Keratinocyte (primary cell): Measurements from ENCODE around the gene NRBP1. TPM values are rescaled to one million over a fixed set of nuclear protein-coding genes. Genes with fewer than 3 reads are reported as not detected.
A peak's percentile ranks its signal among the peaks of the same experiment; 100 is the strongest.

Source experiments
- DNase-seq: peaks from one replicate; pipeline ENCODE4 v3.0.0-alpha.2; 2011; ENCODE audit warnings: low read depth, missing footprints, low spot score
- FAIRE-seq: peaks from 2 replicates; lab custom pipeline; 2011; peaks lifted over from hg19 to GRCh38; lab: Jason Lieb, UNC
- H2AFZ ChIP-seq: 2 replicates; pipeline ENCODE4 v1.6.0; 2012; ENCODE audit warnings: low read length, control low read depth, inconsistent platforms; ENCODE audit not compliant: control insufficient read depth
- H3K27ac ChIP-seq: 2 replicates; pipeline ENCODE4 v1.5.1; 2011; ENCODE audit warnings: low read length; ENCODE audit not compliant: control insufficient read depth, insufficient read depth
- H3K27me3 ChIP-seq: 3 replicates; pipeline ENCODE4 v1.6.0; 2011; ENCODE audit warnings: low read length; ENCODE audit not compliant: control insufficient read depth, insufficient read depth; ENCODE audit errors: extremely low read depth
- H3K36me3 ChIP-seq, 2 experiments: 2 replicates in 1 of 2; 3 replicates in 1 of 2; pipeline ENCODE4 v1.5.1; 2011; ENCODE audit warnings: low read length in 2 of 2, mild to moderate bottlenecking in 1 of 2; ENCODE audit not compliant: control insufficient read depth in 2 of 2, insufficient read depth in 2 of 2; ENCODE audit errors: extremely low read depth in 1 of 2
- H3K4me1 ChIP-seq: 3 replicates; pipeline ENCODE4 v1.5.1; 2011; ENCODE audit warnings: low read length; ENCODE audit not compliant: control insufficient read depth, insufficient read depth; ENCODE audit errors: extremely low read depth
- H3K4me2 ChIP-seq: 3 replicates; pipeline ENCODE4 v1.6.0; 2011; ENCODE audit warnings: low read depth, low read length; ENCODE audit not compliant: control insufficient read depth, insufficient read depth; ENCODE audit errors: extremely low read depth
- H3K4me3 ChIP-seq, 3 experiments: fragments of 200-600 bp in 1 of 3; sonication (generic) in 1 of 3; 2 replicates in 2 of 3; 3 replicates in 1 of 3; pipeline ENCODE4 v1.5.1; 2011 to 2016; ENCODE audit warnings: low read length in 3 of 3, mild to moderate bottlenecking in 3 of 3, control low read depth in 2 of 3, inconsistent platforms in 1 of 3, low read depth in 1 of 3, mixed read lengths in 1 of 3, mixed run types in 1 of 3, moderate library complexity in 1 of 3; ENCODE audit not compliant: control insufficient read depth in 2 of 3, insufficient read depth in 2 of 3; ENCODE audit errors: extremely low read depth in 1 of 3
- H3K79me2 ChIP-seq: 2 replicates; pipeline ENCODE4 v1.6.0; 2012; ENCODE audit warnings: low read length; ENCODE audit not compliant: control insufficient read depth, insufficient read depth
- H3K9ac ChIP-seq: 3 replicates; pipeline ENCODE4 v1.6.0; 2011; ENCODE audit warnings: low read length; ENCODE audit not compliant: control insufficient read depth, insufficient read depth; ENCODE audit errors: extremely low read depth
- H3K9me1 ChIP-seq: 3 replicates; pipeline ENCODE4 v1.6.0; 2011; ENCODE audit warnings: low read length; ENCODE audit not compliant: control insufficient read depth, insufficient read depth; ENCODE audit errors: extremely low read depth
- H3K9me3 ChIP-seq: 2 replicates; pipeline ENCODE4 v1.5.1; 2012; ENCODE audit warnings: low read depth, low read length; ENCODE audit not compliant: control insufficient read depth
- H4K20me1 ChIP-seq: 3 replicates; pipeline ENCODE4 v1.6.0; 2011; ENCODE audit warnings: low read length; ENCODE audit not compliant: control insufficient read depth, insufficient read depth; ENCODE audit errors: extremely low read depth
- EZH2 ChIP-seq: IDR thresholded peaks from one replicate; pipeline ENCODE4 v1.6.1; 2012; ENCODE audit warnings: inconsistent platforms, mild to moderate bottlenecking, low read length, moderate library complexity
- dilution Hi-C: fragments of 300-500 bp; cut with MboI; formaldehyde crosslinking; loops from one replicate; pipeline ENCODE4 v1.7.0; 2020; ENCODE audit warnings: low sequenced_read_pairs; ENCODE audit not compliant: extremely low pct_ligation_motif_present
- polyA plus RNA-seq, 5 experiments: library from polyadenylated mRNA; depleted of rRNA in 3 of 5; stranded (reverse) in 3 of 5; stranded (forward) in 1 of 5; unstranded in 1 of 5; fragments of >200 nt; gene quantifications; 1 replicate in 1 of 5; 2 replicates in 3 of 5; 3 replicates in 1 of 5; pipeline versions ENCODE4 v1.2.1 to v1.2.3, GENCODE V29; 2011 to 2012; ENCODE audit warnings: missing spikeins in 2 of 5, low read depth in 1 of 5, low replicate concordance in 1 of 5
- TF ChIP-seq, protein P1 (sequence below), 3 experiments: IDR thresholded peaks in 1 of 3; conservative IDR thresholded peaks in 1 of 3; optimal IDR thresholded peaks in 1 of 3; 2 replicates in 2 of 3; 3 replicates in 1 of 3; pipeline versions ENCODE3 to v1.5.1; 2011; ENCODE audit warnings: low read length in 3 of 3, mild to moderate bottlenecking in 3 of 3, moderate library complexity in 2 of 3, control low read depth in 1 of 3, inconsistent platforms in 1 of 3; ENCODE audit not compliant: insufficient read depth in 2 of 3; ENCODE audit errors: extremely low read depth in 1 of 3

Gene NRBP1
- polyA plus RNA-seq, 1 donor (not counting 4 experiments of a cell fraction or from before 2014, with no cell fraction given): 148 TPM

GRCh38 chr2:27379383-27379835 is 49.0 kb upstream of the NRBP1 start:
- FAIRE-seq (no peak), DNase-seq (no peak)
- H3K9ac ChIP-seq: peak overlapping the region; percentile 91
- dilution Hi-C loops: no loop called here
- H3K4me1 ChIP-seq: peaks cover 16% of the 10 kb centered on the region
- peak overlapping the region; percentile 75 to 94 (median 94) for H3K4me3 ChIP-seq
- H3K9me1 ChIP-seq: no peaks in the 10 kb centered on the region
- peaks cover 3% of the 10 kb centered on the region for H4K20me1 ChIP-seq
- no peaks in the 10 kb centered on the region for H3K9me3 ChIP-seq
- peaks cover 33% of the 10 kb centered on the region for H3K79me2 ChIP-seq
- H2AFZ ChIP-seq: no peak overlapping the region
- peak overlapping the region; percentile 88 for H3K4me2 ChIP-seq
- no peak for TF ChIP-seq EZH2
- TF ChIP-seq, protein P1, sequence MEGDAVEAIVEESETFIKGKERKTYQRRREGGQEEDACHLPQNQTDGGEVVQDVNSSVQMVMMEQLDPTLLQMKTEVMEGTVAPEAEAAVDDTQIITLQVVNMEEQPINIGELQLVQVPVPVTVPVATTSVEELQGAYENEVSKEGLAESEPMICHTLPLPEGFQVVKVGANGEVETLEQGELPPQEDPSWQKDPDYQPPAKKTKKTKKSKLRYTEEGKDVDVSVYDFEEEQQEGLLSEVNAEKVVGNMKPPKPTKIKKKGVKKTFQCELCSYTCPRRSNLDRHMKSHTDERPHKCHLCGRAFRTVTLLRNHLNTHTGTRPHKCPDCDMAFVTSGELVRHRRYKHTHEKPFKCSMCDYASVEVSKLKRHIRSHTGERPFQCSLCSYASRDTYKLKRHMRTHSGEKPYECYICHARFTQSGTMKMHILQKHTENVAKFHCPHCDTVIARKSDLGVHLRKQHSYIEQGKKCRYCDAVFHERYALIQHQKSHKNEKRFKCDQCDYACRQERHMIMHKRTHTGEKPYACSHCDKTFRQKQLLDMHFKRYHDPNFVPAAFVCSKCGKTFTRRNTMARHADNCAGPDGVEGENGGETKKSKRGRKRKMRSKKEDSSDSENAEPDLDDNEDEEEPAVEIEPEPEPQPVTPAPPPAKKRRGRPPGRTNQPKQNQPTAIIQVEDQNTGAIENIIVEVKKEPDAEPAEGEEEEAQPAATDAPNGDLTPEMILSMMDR (optimal IDR thresholded peaks at IDR 0.05 in 1 of 3, IDR thresholded peaks at IDR 0.05 in 1 of 3, conservative IDR thresholded peaks at IDR 0.05 in 1 of 3; ENCODE audit: extremely low read depth in 1 of 3, insufficient read depth in 2 of 3, low read length in 3 of 3): no peak
- H3K27ac ChIP-seq: peak overlapping the region; percentile 86
- peaks cover 46 to 53% of the 10 kb centered on the region in 2 experiments for H3K36me3 ChIP-seq
- no peaks in the 10 kb centered on the region for H3K27me3 ChIP-seq

GRCh38 chr2:27379836-27380625 is 48.4 kb upstream of the NRBP1 start:
- peaks cover 3% of the 10 kb centered on the region for H4K20me1 ChIP-seq
- H3K27ac ChIP-seq: peak overlapping the region; percentile 86
- no peaks in the 10 kb centered on the region for H3K9me3 ChIP-seq
- TF ChIP-seq EZH2: no peak
- TF ChIP-seq, protein P1 (optimal IDR thresholded peaks at IDR 0.05 in 1 of 3, IDR thresholded peaks at IDR 0.05 in 1 of 3, conservative IDR thresholded peaks at IDR 0.05 in 1 of 3; ENCODE audit: extremely low read depth in 1 of 3, insufficient read depth in 2 of 3, low read length in 3 of 3): no peak
- peak overlapping the region; percentile 88 for H3K4me2 ChIP-seq
- dilution Hi-C loops: no loop called here
- FAIRE-seq (peak; percentile 23), DNase-seq (no peak)
- no peaks in the 10 kb centered on the region for H3K9me1 ChIP-seq
- H3K4me1 ChIP-seq: peaks cover 22% of the 10 kb centered on the region
- peak overlapping the region; percentile 91 for H3K9ac ChIP-seq
- H3K4me3 ChIP-seq: peak overlapping the region; percentile 75 to 94 (median 94)
- H2AFZ ChIP-seq: peak overlapping the region; percentile 10
- no peaks in the 10 kb centered on the region for H3K27me3 ChIP-seq
- H3K79me2 ChIP-seq: peaks cover 29% of the 10 kb centered on the region
- H3K36me3 ChIP-seq: peaks cover 46 to 50% of the 10 kb centered on the region in 2 experiments
